H9 (cell line): Measurements from ENCODE around the gene COPB2. TPM values are rescaled to one million over a fixed set of nuclear protein-coding genes. Genes with fewer than 3 reads are reported as not detected.

ENCODE experiments used
- DNase-seq: peaks from one replicate; pipeline ENCODE4 v3.0.0-alpha.2; 2017
- H2AFZ ChIP-seq: one replicate; pipeline ENCODE4 v1.6.1; 2013; ENCODE audit warnings: mild to moderate bottlenecking, low read length, control low read depth, moderate library complexity
- H2AK5ac ChIP-seq: 2 replicates; pipeline ENCODE4 v1.6.1; 2013; ENCODE audit warnings: low read length, control low read depth, mixed read lengths; ENCODE audit not compliant: insufficient read length
- H2BK120ac ChIP-seq: one replicate; pipeline ENCODE4 v1.6.1; 2013; ENCODE audit warnings: low read depth, mild to moderate bottlenecking, low read length, control low read depth, inconsistent platforms; ENCODE audit not compliant: poor library complexity, severe bottlenecking
- H2BK12ac ChIP-seq: 2 replicates; pipeline ENCODE4 v1.6.1; 2013; ENCODE audit warnings: low read length, control low read depth, mixed read lengths, low read depth; ENCODE audit not compliant: insufficient read length
- H2BK15ac ChIP-seq: 2 replicates; pipeline ENCODE4 v1.6.1; 2013; ENCODE audit warnings: low read depth, low read length, control low read depth
- H2BK20ac ChIP-seq: one replicate; pipeline ENCODE4 v1.6.1; 2013; ENCODE audit warnings: low read depth, mild to moderate bottlenecking, low read length, control low read depth, inconsistent platforms; ENCODE audit not compliant: poor library complexity, severe bottlenecking
- H2BK5ac ChIP-seq: 2 replicates; pipeline ENCODE4 v1.6.1; 2013; ENCODE audit warnings: low read length, control low read depth, mixed read lengths; ENCODE audit not compliant: insufficient read length
- H3K14ac ChIP-seq: 2 replicates; pipeline ENCODE4 v1.6.1; 2013; ENCODE audit warnings: low read length, control low read depth; ENCODE audit not compliant: insufficient read depth
- H3K18ac ChIP-seq: 2 replicates; pipeline ENCODE4 v1.6.1; 2013; ENCODE audit warnings: low read depth, mild to moderate bottlenecking, mixed read lengths, low read length, control low read depth; ENCODE audit not compliant: insufficient read length
- H3K23ac ChIP-seq: 2 replicates; pipeline ENCODE4 v1.6.1; 2013; ENCODE audit warnings: low read length, control low read depth, mixed read lengths, low read depth; ENCODE audit not compliant: insufficient read length
- H3K23me2 ChIP-seq: 2 replicates; pipeline ENCODE4 v1.6.1; 2013; ENCODE audit warnings: low read depth, mild to moderate bottlenecking, mixed read lengths, low read length, control low read depth; ENCODE audit not compliant: insufficient read length, poor library complexity, severe bottlenecking
- H3K27ac ChIP-seq: 2 replicates; pipeline ENCODE4 v1.5.1; 2013; ENCODE audit warnings: low read length, control low read depth, mixed read lengths, low read depth; ENCODE audit not compliant: insufficient read length
- H3K27me3 ChIP-seq: 2 replicates; pipeline ENCODE4 v1.6.1; 2013; ENCODE audit warnings: low read length, control low read depth, inconsistent platforms; ENCODE audit not compliant: insufficient read depth
- H3K4ac ChIP-seq: 2 replicates; pipeline ENCODE4 v1.6.1; 2013; ENCODE audit warnings: low read depth, mild to moderate bottlenecking, control low read depth, inconsistent platforms, low read length, moderate library complexity
- H3K4me1 ChIP-seq: 2 replicates; pipeline ENCODE4 v1.6.1; 2013; ENCODE audit warnings: low read length, control low read depth, inconsistent platforms; ENCODE audit not compliant: insufficient read depth
- H3K4me2 ChIP-seq: 2 replicates; pipeline ENCODE4 v1.6.1; 2013; ENCODE audit warnings: low read length, control low read depth, mixed read lengths; ENCODE audit not compliant: insufficient read length, insufficient read depth
- H3K56ac ChIP-seq: 2 replicates; pipeline ENCODE4 v1.6.1; 2013; ENCODE audit warnings: low read depth, mild to moderate bottlenecking, mixed read lengths, low read length, control low read depth; ENCODE audit not compliant: insufficient read length
- H3K79me1 ChIP-seq: 2 replicates; pipeline ENCODE4 v1.6.1; 2013; ENCODE audit warnings: low read depth, mild to moderate bottlenecking, moderate library complexity, low read length, control low read depth, inconsistent platforms; ENCODE audit not compliant: insufficient read depth, poor library complexity, severe bottlenecking
- H3K79me2 ChIP-seq: 2 replicates; pipeline ENCODE4 v1.6.1; 2013; ENCODE audit warnings: low read length, control low read depth, inconsistent platforms; ENCODE audit not compliant: insufficient read depth
- H3K9ac ChIP-seq: 2 replicates; pipeline ENCODE4 v1.6.1; 2013; ENCODE audit warnings: low read length, control low read depth, mixed read lengths; ENCODE audit not compliant: insufficient read length; ENCODE audit errors: extremely low read depth
- H3K9me3 ChIP-seq: one replicate; pipeline ENCODE4 v1.6.1; 2013; ENCODE audit warnings: low read depth, low read length, inconsistent platforms; ENCODE audit not compliant: control insufficient read depth
- H3T11ph ChIP-seq: one replicate; pipeline ENCODE4 v1.6.1; 2013; ENCODE audit warnings: mild to moderate bottlenecking, low read length, control low read depth, inconsistent platforms
- H4K20me1 ChIP-seq: one replicate; pipeline ENCODE4 v1.6.1; 2013; ENCODE audit not compliant: control insufficient read depth, insufficient read length, insufficient read depth
- H4K5ac ChIP-seq: 2 replicates; pipeline ENCODE4 v1.6.1; 2013; ENCODE audit warnings: low read depth, mild to moderate bottlenecking, mixed read lengths, low read length, control low read depth; ENCODE audit not compliant: insufficient read length
- H4K8ac ChIP-seq: replicated peaks from 2 replicates; pipeline ENCODE4 v1.6.1; 2013; ENCODE audit warnings: low read length, control low read depth, mixed read lengths, low read depth; ENCODE audit not compliant: insufficient read length
- H4K91ac ChIP-seq: 2 replicates; pipeline ENCODE4 v1.6.1; 2013; ENCODE audit warnings: low read depth, mild to moderate bottlenecking, moderate library complexity, mixed read lengths, low read length, control low read depth; ENCODE audit not compliant: insufficient read length
- H3K27ac Mint-ChIP-seq, 3 experiments: 2 replicates in 2 of 3; 3 replicates in 1 of 3; pipeline ENCODE4 v1.8.0; 2020 to 2021; ENCODE audit warnings: mixed read lengths in 3 of 3, mild to moderate bottlenecking in 1 of 3, moderate library complexity in 1 of 3
- H3K27me3 Mint-ChIP-seq: 2 replicates; pipeline ENCODE4 v1.8.0; 2021; ENCODE audit warnings: low read depth, mild to moderate bottlenecking, moderate library complexity, mixed read lengths
- H3K36me3 Mint-ChIP-seq, 3 experiments: 2 replicates in 2 of 3; 3 replicates in 1 of 3; pipeline ENCODE4 v1.8.0; 2020 to 2021; ENCODE audit warnings: low read depth in 3 of 3, mixed read lengths in 3 of 3; ENCODE audit not compliant: insufficient read depth in 1 of 3
- H3K4me1 Mint-ChIP-seq, 2 experiments: 2 replicates each; pipeline ENCODE4 v1.8.0; 2020; ENCODE audit warnings: mixed read lengths in 2 of 2
- H3K4me3 Mint-ChIP-seq, 2 experiments: 2 replicates in 1 of 2; 3 replicates in 1 of 2; pipeline ENCODE4 v1.8.0; 2020 to 2021; ENCODE audit warnings: mild to moderate bottlenecking in 2 of 2, mixed read lengths in 2 of 2, moderate library complexity in 1 of 2
- H3K9me3 Mint-ChIP-seq, 2 experiments: 2 replicates in 1 of 2; 3 replicates in 1 of 2; pipeline ENCODE4 v1.8.0; 2020; ENCODE audit warnings: mild to moderate bottlenecking in 2 of 2, mixed read lengths in 2 of 2, moderate library complexity in 1 of 2
- WGBS: extraction: QIAGEN DNeasy Blood & Tissue Kit; methylation state at CpG from one replicate; pipeline ENCODE4 v1.1.7; 2013; ENCODE audit warnings: missing lambda C conversion rate, low lambda C conversion rate, mixed read lengths; ENCODE audit not compliant: insufficient read length; ENCODE audit errors: extremely low coverage; 5-methylcytosine and 5-hydroxymethylcytosine counted together
- total RNA-seq: library from RNA; stranded (reverse); gene quantifications from 2 replicates; pipeline ENCODE4 v1.2.1, GENCODE V29; 2021
- TF ChIP-seq, protein P1 (sequence below): fragments of 200-600 bp; sonication (generic); conservative IDR thresholded peaks from 3 replicates; pipeline ENCODE4 v1.8.0; 2021; ENCODE audit warnings: antibody characterized with exemption, mild to moderate bottlenecking

The COPB2 gene
- total RNA-seq, 1 experiment from 2014 or later, result 121 TPM

DNA sequence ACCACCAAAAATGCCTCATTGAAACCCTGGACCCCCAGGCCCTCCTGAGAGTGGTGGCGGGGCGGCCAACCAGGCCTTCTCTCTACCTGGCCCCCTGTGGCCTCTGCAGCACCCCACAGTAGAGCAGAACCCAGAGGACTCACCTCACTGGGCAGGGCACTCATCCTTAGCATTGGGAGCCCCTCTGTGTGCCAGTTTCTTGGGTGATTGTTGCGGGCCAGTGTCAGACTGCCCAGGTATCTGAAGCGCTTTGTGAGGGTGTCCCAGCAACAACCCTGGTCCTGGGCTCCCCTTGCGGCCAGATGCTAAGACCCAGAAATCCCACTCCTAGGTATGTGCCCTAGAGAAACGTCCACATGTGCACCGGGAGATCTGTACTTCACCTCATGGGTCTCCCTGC is 66.3 kb downstream of the COPB2 start:
- no peak overlapping the region for H3K4ac ChIP-seq
- H2AK5ac ChIP-seq, result no peak overlapping the region
- no peak overlapping the region for H2BK120ac ChIP-seq
- H3K56ac ChIP-seq, result no peak overlapping the region
- H3K27ac ChIP-seq, result no peak overlapping the region
- no peak overlapping the region for H3K9ac ChIP-seq
- H4K5ac ChIP-seq, result no peak overlapping the region
- no peaks in the 10 kb centered on the region for H3K4me1 ChIP-seq
- no peak overlapping the region for H2BK15ac ChIP-seq
- H4K8ac ChIP-seq, result no peak overlapping the region
- no peak overlapping the region for H3K23ac ChIP-seq
- no CpG with 5 or more reads among the region's 7 CpGs for WGBS
- no peak overlapping the region for H3K27ac Mint-ChIP-seq
- H3K27me3 Mint-ChIP-seq, result peaks cover 38% of the 10 kb centered on the region
- H4K91ac ChIP-seq, result no peak overlapping the region
- H3K79me2 ChIP-seq, result no peaks in the 10 kb centered on the region
- no peak overlapping the region for H2BK12ac ChIP-seq
- peaks cover 5 to 8% of the 10 kb centered on the region in 2 experiments for H3K4me1 Mint-ChIP-seq
- H3K9me3 Mint-ChIP-seq, result no peaks in the 10 kb centered on the region
- no peak overlapping the region for H3K14ac ChIP-seq
- no peak overlapping the region for H3K4me2 ChIP-seq
- H4K20me1 ChIP-seq, result no peaks in the 10 kb centered on the region
- H3K23me2 ChIP-seq, result no peaks in the 10 kb centered on the region
- no peaks in the 10 kb centered on the region for H3K79me1 ChIP-seq
- no peak overlapping the region for H3T11ph ChIP-seq
- TF ChIP-seq, protein P1, sequence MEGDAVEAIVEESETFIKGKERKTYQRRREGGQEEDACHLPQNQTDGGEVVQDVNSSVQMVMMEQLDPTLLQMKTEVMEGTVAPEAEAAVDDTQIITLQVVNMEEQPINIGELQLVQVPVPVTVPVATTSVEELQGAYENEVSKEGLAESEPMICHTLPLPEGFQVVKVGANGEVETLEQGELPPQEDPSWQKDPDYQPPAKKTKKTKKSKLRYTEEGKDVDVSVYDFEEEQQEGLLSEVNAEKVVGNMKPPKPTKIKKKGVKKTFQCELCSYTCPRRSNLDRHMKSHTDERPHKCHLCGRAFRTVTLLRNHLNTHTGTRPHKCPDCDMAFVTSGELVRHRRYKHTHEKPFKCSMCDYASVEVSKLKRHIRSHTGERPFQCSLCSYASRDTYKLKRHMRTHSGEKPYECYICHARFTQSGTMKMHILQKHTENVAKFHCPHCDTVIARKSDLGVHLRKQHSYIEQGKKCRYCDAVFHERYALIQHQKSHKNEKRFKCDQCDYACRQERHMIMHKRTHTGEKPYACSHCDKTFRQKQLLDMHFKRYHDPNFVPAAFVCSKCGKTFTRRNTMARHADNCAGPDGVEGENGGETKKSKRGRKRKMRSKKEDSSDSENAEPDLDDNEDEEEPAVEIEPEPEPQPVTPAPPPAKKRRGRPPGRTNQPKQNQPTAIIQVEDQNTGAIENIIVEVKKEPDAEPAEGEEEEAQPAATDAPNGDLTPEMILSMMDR, result no peak
- H3K18ac ChIP-seq, result no peak overlapping the region
- no peak overlapping the region for H2BK20ac ChIP-seq
- no peaks in the 10 kb centered on the region for H3K27me3 ChIP-seq
- H3K4me3 Mint-ChIP-seq, result no peak overlapping the region
- H2AFZ ChIP-seq, result no peak overlapping the region
- H3K9me3 ChIP-seq, result no peaks in the 10 kb centered on the region
- H3K36me3 Mint-ChIP-seq, result no peaks in the 10 kb centered on the region; a peak in 1 of 7 replicates
- no peak overlapping the region for H2BK5ac ChIP-seq
- DNase-seq, result no peak
